HCT116 (cell line): ENCODE data around the gene CNKSR1. TPM values are rescaled to one million over a fixed set of nuclear protein-coding genes. Genes with fewer than 3 reads are reported as not detected.

Experiments
- ATAC-seq: fragments of 200-7000 bp; cut with Tn5 transposase; 2 replicates; pipeline ENCODE4 v1.9.1; 2020; ENCODE audit warnings: mild to moderate bottlenecking, moderate library complexity
- BruUV-seq: library from RNA; stranded (reverse); fragments of 400-500 nt; replicated peaks from 2 replicates; lab custom pipeline; 2021; lab: Mats Ljungman, UMichigan
- CTCF ChIA-PET: fragments of 300-600 bp; sonication (Branson Sonifier 250); formaldehyde crosslinking; loops from one replicate; lab custom pipeline; 2021; ENCODE audit warnings: antibody characterized with exemption; lab: Charles Lee
- POLR2A ChIA-PET: fragments of 300-600, 350-600 bp; sonication (Branson Sonifier 250); formaldehyde crosslinking; loops from one replicate; lab custom pipeline; 2021; ENCODE audit warnings: antibody characterized with exemption; lab: Charles Lee
- RAD21 ChIA-PET, 2 experiments: fragments of 300-600 bp; sonication (Branson Sonifier 250); formaldehyde crosslinking; loops; one replicate each; lab custom pipeline; 2023; ENCODE audit warnings: low total read pairs in 2 of 2; ENCODE audit not compliant: uncharacterized antibody in 2 of 2, unreplicated experiment in 2 of 2, low non-redundant PET in 1 of 2; lab: Charles Lee
- DNase-seq: peaks from one replicate; pipeline ENCODE4 v3.0.0-alpha.2; 2010; ENCODE audit warnings: low read depth, low spot score
- H2AFZ ChIP-seq: fragments of 200-600 bp; shearing (Covaris generic), sonication (generic); 2 replicates; pipeline ENCODE4 v1.6.1; 2017; ENCODE audit warnings: low read depth, mixed run types, mixed read lengths, antibody characterized with exemption, low read length; ENCODE audit not compliant: poor library complexity, severe bottlenecking
- H3K27ac ChIP-seq: 2 replicates; pipeline ENCODE4 v1.5.1; 2012; ENCODE audit warnings: low read depth, low read length
- H3K27me3 ChIP-seq: fragments of 200-600 bp; sonication (generic); 2 replicates; pipeline ENCODE4 v1.6.1; 2016; ENCODE audit warnings: mixed run types, low read length, mixed read lengths; ENCODE audit not compliant: insufficient read depth
- H3K36me3 ChIP-seq, 2 experiments: fragments of 200-500 bp in 1 of 2; fragments of 200-600 bp in 1 of 2; sonication (Bioruptor generic) in 1 of 2; sonication (generic) in 1 of 2; 2 replicates each; pipeline versions ENCODE4 v1.5.1 to v1.6.1; 2014 to 2016; ENCODE audit warnings: low read length in 2 of 2, inconsistent platforms in 1 of 2, mixed read lengths in 1 of 2, mixed run types in 1 of 2; ENCODE audit not compliant: insufficient read depth in 2 of 2, control insufficient read depth in 1 of 2
- H3K4me1 ChIP-seq, 2 experiments: fragments of 200-600 bp in 1 of 2; sonication (generic) in 1 of 2; 2 replicates each; pipeline versions ENCODE4 v1.5.1 to v1.6.1; 2012 to 2017; ENCODE audit warnings: low read length in 2 of 2, inconsistent platforms in 1 of 2, mild to moderate bottlenecking in 1 of 2, mixed read lengths in 1 of 2, mixed run types in 1 of 2, moderate library complexity in 1 of 2; ENCODE audit not compliant: insufficient read depth in 2 of 2, control insufficient read depth in 1 of 2
- H3K4me2 ChIP-seq: fragments of 200-600 bp; sonication (generic); 2 replicates; pipeline ENCODE4 v1.6.1; 2017; ENCODE audit warnings: mixed run types, low read length, mixed read lengths
- H3K4me3 ChIP-seq, 2 experiments: fragments of 200-600 bp in 1 of 2; sonication (generic) in 1 of 2; replicated peaks in 1 of 2; 2 replicates each; pipeline ENCODE4 v1.5.1; 2011 to 2016; ENCODE audit warnings: low read length in 2 of 2, control low read depth in 1 of 2, low read depth in 1 of 2, mild to moderate bottlenecking in 1 of 2, mixed read lengths in 1 of 2, mixed run types in 1 of 2
- H3K79me2 ChIP-seq: fragments of 200-600 bp; sonication (generic); 2 replicates; pipeline ENCODE4 v1.6.1; 2017; ENCODE audit warnings: mild to moderate bottlenecking, mixed run types, low read length, moderate library complexity, mixed read lengths; ENCODE audit not compliant: insufficient read depth
- H3K9ac ChIP-seq: fragments of 200-600 bp; sonication (generic); 2 replicates; pipeline ENCODE4 v1.6.1; 2016; ENCODE audit warnings: low read length, mixed read lengths
- H3K9me2 ChIP-seq: fragments of 200-600 bp; sonication (generic), shearing (Covaris generic); 2 replicates; pipeline ENCODE4 v1.6.1; 2017; ENCODE audit warnings: mixed run types, mild to moderate bottlenecking, moderate library complexity; ENCODE audit not compliant: insufficient read depth
- H3K9me3 ChIP-seq, 2 experiments: fragments of 200-500 bp in 1 of 2; fragments of 200-600 bp in 1 of 2; sonication (Bioruptor generic) in 1 of 2; sonication (generic) in 1 of 2; 2 replicates each; pipeline ENCODE4 v1.6.1; 2014 to 2017; ENCODE audit warnings: low read length in 2 of 2, mixed read lengths in 2 of 2, inconsistent platforms in 1 of 2, low read depth in 1 of 2, mild to moderate bottlenecking in 1 of 2, mixed run types in 1 of 2, moderate library complexity in 1 of 2; ENCODE audit not compliant: control insufficient read depth in 1 of 2, insufficient read depth in 1 of 2
- H4K20me1 ChIP-seq: fragments of 200-600 bp; sonication (generic), shearing (Covaris generic); 2 replicates; pipeline ENCODE4 v1.6.1; 2017; ENCODE audit warnings: mixed run types, mild to moderate bottlenecking, moderate library complexity; ENCODE audit not compliant: insufficient read depth
- ATF3 ChIP-seq: IDR thresholded peaks from 2 replicates; pipeline ENCODE4 v1.6.1; 2012
- CEBPB ChIP-seq: IDR thresholded peaks from 2 replicates; pipeline ENCODE4 v1.6.1; 2012; ENCODE audit warnings: low read depth
- EGR1 ChIP-seq: IDR thresholded peaks from 2 replicates; pipeline ENCODE4 v1.6.1; 2012; ENCODE audit warnings: low read depth
- ELF1 ChIP-seq: IDR thresholded peaks from 2 replicates; pipeline ENCODE4 v1.6.1; 2012; ENCODE audit warnings: low read depth, borderline replicate concordance
- EZH2phosphoT487 ChIP-seq: fragments of 200-600 bp; IDR thresholded peaks from 2 replicates; pipeline ENCODE4 v1.6.1; 2018; ENCODE audit warnings: antibody characterized with exemption, borderline replicate concordance
- POLR2A ChIP-seq: IDR thresholded peaks from 2 replicates; pipeline ENCODE4 v1.7.0; 2011; ENCODE audit warnings: borderline replicate concordance; ENCODE audit not compliant: insufficient read depth, insufficient read length; ENCODE audit errors: extremely low read depth
- POLR2AphosphoS5 ChIP-seq: IDR thresholded peaks from 2 replicates; pipeline ENCODE4 v1.6.1; 2011; ENCODE audit warnings: mild to moderate bottlenecking, low read depth, low read length, moderate library complexity
- RAD21 ChIP-seq: IDR thresholded peaks from 2 replicates; pipeline ENCODE4 v1.6.1; 2012; ENCODE audit warnings: low read depth, mild to moderate bottlenecking
- SIN3A ChIP-seq: IDR thresholded peaks from 2 replicates; pipeline ENCODE4 v1.6.1; 2012; ENCODE audit warnings: low read depth
- SP1 ChIP-seq: IDR thresholded peaks from 2 replicates; pipeline ENCODE4 v1.6.1; 2012; ENCODE audit warnings: low read depth
- SRF ChIP-seq: IDR thresholded peaks from 2 replicates; pipeline ENCODE4 v1.6.1; 2012; ENCODE audit warnings: low read depth
- TCF7L2 ChIP-seq: IDR thresholded peaks from 2 replicates; pipeline ENCODE4 v1.7.0; 2011; ENCODE audit warnings: borderline replicate concordance, inconsistent platforms; ENCODE audit not compliant: insufficient read depth, insufficient read length; ENCODE audit errors: extremely low read depth
- YY1 ChIP-seq: IDR thresholded peaks from 2 replicates; pipeline ENCODE4 v1.6.1; 2011; ENCODE audit warnings: low read length, low read depth, moderate library complexity, mild to moderate bottlenecking; ENCODE audit not compliant: insufficient replicate concordance; ENCODE audit errors: extremely low read depth
- ZNF274 ChIP-seq: fragments of 200-500 bp; sonication (Bioruptor generic); IDR thresholded peaks from 2 replicates; pipeline ENCODE4 v1.6.1; 2014; ENCODE audit warnings: mild to moderate bottlenecking, low read depth, low read length, inconsistent platforms
- intact Hi-C: fragments of 100-400 bp; cut with micrococcal nuclease; formaldehyde crosslinking; loops from 2 replicates; pipeline ENCODE4 v1.10.0; 2022
- total RNA-seq: library from RNA; stranded (reverse); gene quantifications from one replicate; pipeline ENCODE4 v1.2.1, GENCODE V29; 2021; ENCODE audit not compliant: unreplicated experiment

Gene CNKSR1
- total RNA-seq, 1 experiment from 2014 or later, result 26.6 TPM

- H3K4me1 ChIP-seq, result peaks cover 4 to 22% of the 10 kb centered on the region in 2 experiments; a peak in 3 of 4 replicates
- BruUV-seq, result no TSS peak
- TF ChIP-seq SP1 (no peak), EGR1 (no peak), SRF (no peak), SIN3A (no peak), TCF7L2 (no peak), POLR2AphosphoS5 (no peak; the same call in 1 of the 2 replicates), RAD21 (no peak), ZNF274 (no peak), CEBPB (no peak), POLR2A (no peak), ATF3 (no peak), YY1 (no peak), ELF1 (no peak), EZH2phosphoT487 (no peak)
- H3K9me3 ChIP-seq, result no peaks in the 10 kb centered on the region
- peak within 1 kb of the TSS; percentile 93 for H3K9ac ChIP-seq
- peak within 1 kb of the TSS; percentile 89 to 96 for H3K4me3 ChIP-seq
- intact Hi-C loops, result no loop called here
- ATAC-seq (no peak), DNase-seq (no peak)
- H3K27me3 ChIP-seq, result no peaks in the 10 kb centered on the region
- H3K27ac ChIP-seq, result peak within 1 kb of the TSS; percentile 74
- peak within 1 kb of the TSS; percentile 98 for H3K4me2 ChIP-seq
- H3K36me3 ChIP-seq, result no peaks in the 10 kb centered on the region; a peak in 1 of 4 replicates
- ChIA-PET POLR2A (no interaction called here), RAD21 (no interaction called here), CTCF (no interaction called here)
- H2AFZ ChIP-seq, result no peak within 1 kb of the TSS
- H3K79me2 ChIP-seq, result peaks cover 20% of the 10 kb centered on the region
- H4K20me1 ChIP-seq, result no peaks in the 10 kb centered on the region
- no peaks in the 10 kb centered on the region for H3K9me2 ChIP-seq
These were observed 5.9 kb upstream of the CNKSR1 start, which contains the start of gene ZNF593OS for GRCh38 chr1:26171084-26172072. ZNF593OS (minus strand) TSS chr1:26171832; CDS start chr1:26171661, 171 bp downstream.
